H1 (cell line): ENCODE data around the gene MARCHF9. TPM values are rescaled to one million over a fixed set of nuclear protein-coding genes. Genes with fewer than 3 reads are reported as not detected.

Experiments
- CTCF ChIA-PET: fragments of 300-600 bp; sonication (Branson Sonifier 250); formaldehyde crosslinking; loops from one replicate; lab custom pipeline; 2021; ENCODE audit not compliant: partially characterized antibody; lab: Charles Lee
- POLR2A ChIA-PET: fragments of 300-600 bp; sonication (Branson Sonifier 250); formaldehyde crosslinking; loops from one replicate; lab custom pipeline; 2021; ENCODE audit warnings: inconsistent platforms; ENCODE audit not compliant: partially characterized antibody; lab: Charles Lee
- DNase-seq, 2 experiments: peaks; one replicate each; pipeline versions ENCODE4 v3.0.0 to v3.0.0-alpha.2; 2010 to 2022; ENCODE audit warnings: low spot score in 2 of 2, low read depth in 1 of 2, mixed read lengths in 1 of 2
- FAIRE-seq: peaks from 2 replicates; lab custom pipeline; 2011; peaks lifted over from hg19 to GRCh38; lab: Jason Lieb, UNC
- H2AFZ ChIP-seq: 2 replicates; pipeline ENCODE4 v1.8.1; 2012; ENCODE audit warnings: low read length, inconsistent platforms
- H2AK5ac ChIP-seq: 2 replicates; pipeline ENCODE4 v1.6.1; 2013; ENCODE audit warnings: low read depth, low read length
- H2BK120ac ChIP-seq: replicated peaks from 2 replicates; pipeline ENCODE3; 2013; ENCODE audit warnings: low read depth, low read length, inconsistent platforms
- H2BK12ac ChIP-seq: 2 replicates; pipeline ENCODE4 v1.6.1; 2013; ENCODE audit warnings: low read depth, low read length
- H2BK15ac ChIP-seq: 2 replicates; pipeline ENCODE4 v1.6.1; 2013; ENCODE audit warnings: low read length
- H2BK20ac ChIP-seq: 2 replicates; pipeline ENCODE4 v1.6.1; 2013; ENCODE audit warnings: low read length
- H2BK5ac ChIP-seq: 2 replicates; pipeline ENCODE4 v1.6.1; 2013; ENCODE audit warnings: low read depth, low read length
- H3K14ac ChIP-seq: 2 replicates; pipeline ENCODE4 v1.6.1; 2013; ENCODE audit warnings: inconsistent platforms; ENCODE audit not compliant: insufficient read length
- H3K18ac ChIP-seq: 2 replicates; pipeline ENCODE4 v1.6.1; 2013; ENCODE audit warnings: low read length; ENCODE audit errors: extremely low read depth
- H3K23ac ChIP-seq: 2 replicates; pipeline ENCODE4 v1.6.1; 2013; ENCODE audit warnings: inconsistent platforms; ENCODE audit not compliant: insufficient read length
- H3K23me2 ChIP-seq: 2 replicates; pipeline ENCODE4 v1.6.1; 2013; ENCODE audit warnings: low read depth, low read length
- H3K27ac ChIP-seq: 2 replicates; pipeline ENCODE4 v1.6.1; 2011; ENCODE audit warnings: low read depth, low read length, inconsistent platforms
- H3K27me3 ChIP-seq, 4 experiments: replicated peaks in 1 of 4; 1 replicate in 1 of 4; 2 replicates in 3 of 4; pipeline versions ENCODE4 v1.6.1 to v1.8.1; 2011 to 2013; ENCODE audit warnings: low read length in 3 of 4, mild to moderate bottlenecking in 3 of 4, inconsistent platforms in 2 of 4, mixed read lengths in 2 of 4, moderate library complexity in 1 of 4; ENCODE audit not compliant: control insufficient read depth in 3 of 4, insufficient read depth in 3 of 4; ENCODE audit errors: extremely low read depth in 1 of 4
- H3K36me3 ChIP-seq, 4 experiments: 2 replicates each; pipeline versions ENCODE4 v1.6.1 to v1.8.1; 2011 to 2013; ENCODE audit warnings: mild to moderate bottlenecking in 4 of 4, low read length in 3 of 4, moderate library complexity in 2 of 4, control low read depth in 1 of 4, inconsistent platforms in 1 of 4; ENCODE audit not compliant: insufficient read depth in 4 of 4, control insufficient read depth in 2 of 4
- H3K4ac ChIP-seq: replicated peaks from 2 replicates; pipeline ENCODE3; 2013; ENCODE audit warnings: low read length, low read depth, mixed read lengths, inconsistent platforms; ENCODE audit not compliant: insufficient read length
- H3K4me1 ChIP-seq, 4 experiments: replicated peaks in 1 of 4; 1 replicate in 1 of 4; 2 replicates in 3 of 4; pipeline versions ENCODE4 v1.6.1 to v1.8.1; 2011 to 2013; ENCODE audit warnings: low read length in 3 of 4, inconsistent platforms in 2 of 4, mixed read lengths in 1 of 4; ENCODE audit not compliant: insufficient read depth in 4 of 4, control insufficient read depth in 3 of 4
- H3K4me2 ChIP-seq, 2 experiments: 2 replicates each; pipeline versions ENCODE4 v1.6.1 to v1.8.1; 2011 to 2013; ENCODE audit warnings: low read depth in 2 of 2, low read length in 2 of 2, control low read depth in 1 of 2, inconsistent platforms in 1 of 2, mild to moderate bottlenecking in 1 of 2; ENCODE audit not compliant: insufficient read depth in 1 of 2
- H3K4me3 ChIP-seq, 4 experiments: fragments of 200-600, 300-600 bp in 1 of 4; sonication (generic), shearing (Covaris generic), sonication (Bioruptor Twin) in 1 of 4; 2 replicates each; pipeline versions ENCODE4 v1.5.1 to v1.8.1; 2011 to 2016; ENCODE audit warnings: low read length in 4 of 4, low read depth in 3 of 4, control low read depth in 2 of 4, inconsistent platforms in 2 of 4, mild to moderate bottlenecking in 2 of 4, mixed read lengths in 1 of 4, moderate library complexity in 1 of 4; ENCODE audit not compliant: insufficient read depth in 2 of 4; ENCODE audit errors: extremely low read depth in 1 of 4
- H3K56ac ChIP-seq: replicated peaks from 2 replicates; pipeline ENCODE3; 2013; ENCODE audit warnings: low read depth, mild to moderate bottlenecking, mixed read lengths, low read length, inconsistent platforms; ENCODE audit not compliant: insufficient read length
- H3K79me1 ChIP-seq: 2 replicates; pipeline ENCODE4 v1.6.1; 2013; ENCODE audit warnings: low read depth, low read length, control low read depth
- H3K79me2 ChIP-seq, 2 experiments: 2 replicates each; pipeline versions ENCODE4 v1.6.1 to v1.8.1; 2012 to 2013; ENCODE audit warnings: low read length in 2 of 2, mild to moderate bottlenecking in 2 of 2, inconsistent platforms in 1 of 2; ENCODE audit not compliant: insufficient read depth in 2 of 2, control insufficient read depth in 1 of 2
- H3K9ac ChIP-seq, 4 experiments: replicated peaks in 1 of 4; 1 replicate in 1 of 4; 2 replicates in 3 of 4; pipeline versions ENCODE4 v1.6.1 to v1.8.1; 2011 to 2013; ENCODE audit warnings: low read depth in 3 of 4, low read length in 3 of 4, control low read depth in 2 of 4, mild to moderate bottlenecking in 2 of 4, moderate library complexity in 2 of 4, inconsistent platforms in 1 of 4; ENCODE audit errors: extremely low read depth in 1 of 4
- H3K9me3 ChIP-seq, 2 experiments: 2 replicates each; pipeline versions ENCODE4 v1.6.1 to v1.8.1; 2012 to 2013; ENCODE audit warnings: mild to moderate bottlenecking in 2 of 2, moderate library complexity in 2 of 2, control low read depth in 1 of 2, inconsistent platforms in 1 of 2, low read depth in 1 of 2, low read length in 1 of 2, mixed read lengths in 1 of 2; ENCODE audit not compliant: insufficient read depth in 2 of 2
- H4K20me1 ChIP-seq, 2 experiments: replicated peaks in 1 of 2; 2 replicates each; pipeline versions ENCODE3 to v1.8.1; 2011 to 2013; ENCODE audit warnings: inconsistent platforms in 2 of 2, low read length in 2 of 2, mild to moderate bottlenecking in 1 of 2; ENCODE audit not compliant: insufficient read depth in 2 of 2, control insufficient read depth in 1 of 2
- H4K5ac ChIP-seq: 2 replicates; pipeline ENCODE4 v1.6.1; 2013; ENCODE audit warnings: low read length, low read depth, mixed read lengths, inconsistent platforms; ENCODE audit not compliant: insufficient read length
- H4K8ac ChIP-seq: 2 replicates; pipeline ENCODE4 v1.8.0; 2013; ENCODE audit warnings: mild to moderate bottlenecking, moderate library complexity, low read length, inconsistent platforms; ENCODE audit not compliant: insufficient read depth; ENCODE audit errors: extremely low read depth
- H4K91ac ChIP-seq: replicated peaks from 2 replicates; pipeline ENCODE3; 2013; ENCODE audit warnings: low read length, mixed read lengths, inconsistent platforms; ENCODE audit not compliant: insufficient read length
- BRCA1 ChIP-seq: IDR thresholded peaks from 2 replicates; pipeline ENCODE4 v1.6.1; 2012; ENCODE audit warnings: low read depth, low read length, improper control_type of control experiment
- WGBS, 2 experiments: shearing (Covaris generic) in 1 of 2; methylation state at CpG; one replicate each; pipeline versions ENCODE4 v1.1.6 to v1.1.7; 2013 to 2015; ENCODE audit warnings: low lambda C conversion rate in 2 of 2, mixed read lengths in 2 of 2, inconsistent platforms in 1 of 2, low coverage in 1 of 2, missing lambda C conversion rate in 1 of 2; ENCODE audit not compliant: insufficient replicate concordance in 2 of 2, insufficient coverage in 1 of 2, insufficient read length in 1 of 2; ENCODE audit errors: extremely low coverage in 1 of 2, missing lambda C conversion rate in 1 of 2; 5-methylcytosine and 5-hydroxymethylcytosine counted together
- polyA plus RNA-seq, 7 experiments: library from polyadenylated mRNA; depleted of rRNA in 3 of 7; stranded (reverse) in 5 of 7; unstranded in 2 of 7; fragments of >200 nt in 5 of 7; fragments of 200-250 nt in 2 of 7; gene quantifications; 1 replicate in 5 of 7; 2 replicates in 1 of 7; 4 replicates in 1 of 7; pipeline versions ENCODE4 v1.2.1 to v1.2.3, GENCODE V29; 2011 to 2013; ENCODE audit warnings: missing spikeins in 2 of 7, mixed read lengths in 2 of 7
- total RNA-seq: library from RNA; stranded (reverse); fragmentation: NEBNext Ultra II Directional; extraction: Animal tissue kit (Norgen Biotek cat#: 25700); gene quantifications from 2 replicates; pipeline ENCODE4 v1.2.1, GENCODE V29; 2021

MARCHF9 gene
- total and polyA plus RNA-seq, 2 of the 8 experiments (the other 6 are each of a cell fraction or from before 2014, with no cell fraction given): 6.4 to 7.8 TPM

GRCh38 chr12:57802607-57803006 is 47.7 kb downstream of the MARCHF9 start:
- Histone ChIP-seq H3K27ac (no peak overlapping the region), H3K23me2 (no peaks in the 10 kb centered on the region), H3K27me3 (no peaks in the 10 kb centered on the region), H2BK20ac (no peak overlapping the region), H3K36me3 (peaks cover 0 to 2% (median under 1%) of the 10 kb centered on the region in 4 experiments; a peak in 4 of 8 replicates), H2BK5ac (no peak overlapping the region), H4K91ac (no peak overlapping the region), H3K4me2 (no peak overlapping the region), H3K14ac (no peak overlapping the region), H2BK15ac (no peak overlapping the region), H3K4ac (no peak overlapping the region), H3K56ac (no peak overlapping the region), H4K8ac (no peak overlapping the region), H3K18ac (no peak overlapping the region), H2BK120ac (no peak overlapping the region), H3K9me3 (no peaks in the 10 kb centered on the region)
- ChIA-PET POLR2A (interaction anchor here (0.9 to 8.0 kb wide), 7 partner anchors 15 to 42 kb away, joined by 3 to 71 read pairs (median 4); partner anchors contain the start of genes AVIL, CYP27B1, EEF1AKMT3 and METTL1), CTCF (interaction anchor here (0.6 to 6.9 kb wide), 32 partner anchors 12 to 1646 kb away, joined by 3 to 146 read pairs (median 6); partner anchors contain the start of genes AVIL, CYP27B1 and TSFM)
- FAIRE-seq (no peak), DNase-seq (no peak)
- TF ChIP-seq BRCA1: no peak
- TF ChIP-seq, all 59 proteins: peak for 0
- Histone ChIP-seq H2AK5ac (no peak overlapping the region), H3K9ac (no peak overlapping the region), H2BK12ac (no peak overlapping the region), H3K4me3 (no peak overlapping the region), H2AFZ (no peak overlapping the region), H3K23ac (no peak overlapping the region), H3K79me2 (no peaks in the 10 kb centered on the region), H4K20me1 (no peaks in the 10 kb centered on the region), H3K4me1 (peaks cover 0 to 2% (median under 1%) of the 10 kb centered on the region in 4 experiments; a peak in 1 of 7 replicates), H3K79me1 (no peaks in the 10 kb centered on the region; the same call in 1 of the 2 replicates), H4K5ac (no peak overlapping the region)
- 73% methylated on average over 1 of the region's 1 CpG; no CpG with 5 or more reads in 1 of the 2 experiments for WGBS, 2 experiments
